Naive thymus-derived CD4-positive, alpha-beta T cell (primary cell): ENCODE results near the gene ADORA1. TPM values are rescaled to one million over a fixed set of nuclear protein-coding genes. Genes with fewer than 3 reads are reported as not detected.

Experiments used
- ATAC-seq: fragments of 150-1000 bp; cut with Tn5 transposase; 2 replicates; pipeline ENCODE4 v1.10.0; 2021; ENCODE audit warnings: mild to moderate bottlenecking, moderate library complexity
- CTCF ChIA-PET: fragments of 350-600 bp; sonication (Branson Sonifier 250); formaldehyde crosslinking; loops from one replicate; lab custom pipeline; 2021; ENCODE audit warnings: antibody characterized with exemption; lab: Charles Lee
- POLR2A ChIA-PET: fragments of 350-600 bp; sonication (Branson Sonifier 250); formaldehyde crosslinking; loops from one replicate; lab custom pipeline; 2021; ENCODE audit warnings: antibody characterized with exemption, inconsistent platforms; lab: Charles Lee
- DNase-seq, 9 donors: peaks; one replicate each; pipeline versions ENCODE4 v3.0.0 to v3.0.0-alpha.2; 2020 to 2022; ENCODE audit warnings: mixed read lengths in 1 of 9
- H3K27ac ChIP-seq: one replicate; pipeline ENCODE4 v1.7.0; 2013; ENCODE audit warnings: mild to moderate bottlenecking, low read depth, low read length, moderate library complexity
- H3K27me3 ChIP-seq, 2 donors: one replicate each; pipeline ENCODE4 v1.7.0; 2013; ENCODE audit warnings: low read length in 2 of 2, mild to moderate bottlenecking in 2 of 2, moderate library complexity in 2 of 2; ENCODE audit not compliant: control insufficient read depth in 2 of 2, insufficient read depth in 2 of 2
- H3K36me3 ChIP-seq, 3 experiments: 1 replicate in 2 of 3; 2 replicates in 1 of 3; pipeline ENCODE4 v1.7.0; 2013; ENCODE audit warnings: low read length in 3 of 3, mild to moderate bottlenecking in 3 of 3, moderate library complexity in 1 of 3; ENCODE audit not compliant: insufficient read depth in 3 of 3, control insufficient read depth in 2 of 3
- H3K4me1 ChIP-seq, 2 donors: one replicate each; pipeline ENCODE4 v1.7.0; 2013; ENCODE audit warnings: low read length in 2 of 2, mild to moderate bottlenecking in 2 of 2, moderate library complexity in 1 of 2; ENCODE audit not compliant: control insufficient read depth in 2 of 2, insufficient read depth in 2 of 2
- H3K4me3 ChIP-seq: 2 replicates; pipeline ENCODE4 v1.7.0; 2013; ENCODE audit warnings: mild to moderate bottlenecking, low read length
- H3K9me3 ChIP-seq, 3 experiments: 1 replicate in 2 of 3; 2 replicates in 1 of 3; pipeline ENCODE4 v1.7.0; 2013; ENCODE audit warnings: low read length in 3 of 3; ENCODE audit not compliant: control insufficient read depth in 2 of 3
- H3K27ac Mint-ChIP-seq, 9 donors: one replicate each; pipeline ENCODE4 v1.8.0; 2020 to 2022; ENCODE audit warnings: mixed read lengths in 9 of 9, mild to moderate bottlenecking in 8 of 9, moderate library complexity in 5 of 9, inconsistent platforms in 2 of 9
- H3K27me3 Mint-ChIP-seq, 5 donors: one replicate each; pipeline ENCODE4 v1.8.0; 2021 to 2022; ENCODE audit warnings: mixed read lengths in 5 of 5, mild to moderate bottlenecking in 1 of 5
- H3K36me3 Mint-ChIP-seq, 5 donors: one replicate each; pipeline ENCODE4 v1.8.0; 2020 to 2022; ENCODE audit warnings: mixed read lengths in 5 of 5, mild to moderate bottlenecking in 3 of 5, inconsistent platforms in 1 of 5
- H3K4me1 Mint-ChIP-seq, 7 donors: one replicate each; pipeline ENCODE4 v1.8.0; 2020 to 2022; ENCODE audit warnings: mixed read lengths in 7 of 7, mild to moderate bottlenecking in 3 of 7, inconsistent platforms in 1 of 7
- H3K4me3 Mint-ChIP-seq, 10 donors: one replicate each; pipeline ENCODE4 v1.8.0; 2020 to 2022; ENCODE audit warnings: mild to moderate bottlenecking in 10 of 10, mixed read lengths in 10 of 10, moderate library complexity in 6 of 10, inconsistent platforms in 2 of 10
- H3K9me3 Mint-ChIP-seq, 11 donors: one replicate each; pipeline ENCODE4 v1.8.0; 2020 to 2022; ENCODE audit warnings: mixed read lengths in 11 of 11, mild to moderate bottlenecking in 4 of 11, inconsistent platforms in 1 of 11, moderate library complexity in 1 of 11
- intact Hi-C, 2 donors: fragments of 100-400 bp; cut with micrococcal nuclease; formaldehyde crosslinking; loops; one replicate each; pipeline ENCODE4 v1.15.1; 2023
- polyA plus RNA-seq, 2 donors: library from polyadenylated mRNA; unstranded; fragments of 300-500 nt; fragmentation: Illumina TruSeq; gene quantifications; one replicate each; pipeline ENCODE4 v1.2.3, GENCODE V29; 2021
- total RNA-seq, 6 experiments: library from RNA in 5 of 6; stranded (reverse) in 5 of 6; gene quantifications; 1 replicate in 5 of 6; 2 replicates in 1 of 6; pipeline ENCODE4 v1.2.3 and lab custom pipeline; 2021 to 2026

Gene ADORA1
- total and polyA plus RNA-seq, 7 experiments from 2014 or later = 0.44 TPM; not detected in 6

GRCh38 chr1:203206129-203206687, 78.7 kb downstream of the ADORA1 start:
- CTCF ChIA-PET = interaction anchor here (0.5 kb wide), 1 partner anchor 324 kb away, joined by 3 read pairs; no protein-coding TSS in a partner anchor
- Mint-ChIP-seq H3K4me3 (no peak overlapping the region), H3K27me3 (peaks cover 0 to 31% (median 4%) of the 10 kb centered on the region in 5 donors), H3K9me3 (no peaks in the 10 kb centered on the region), H3K27ac (no peak overlapping the region), H3K4me1 (peaks cover 0 to 6% (median 0%) of the 10 kb centered on the region in 7 donors), H3K36me3 (no peaks in the 10 kb centered on the region)
- Histone ChIP-seq H3K9me3 (no peaks in the 10 kb centered on the region), H3K27ac (no peak overlapping the region), H3K4me3 (no peak overlapping the region), H3K27me3 (no peaks in the 10 kb centered on the region), H3K4me1 (no peaks in the 10 kb centered on the region), H3K36me3 (no peaks in the 10 kb centered on the region)
- intact Hi-C loops = no loop called here
- POLR2A ChIA-PET = no interaction called here
- DNase-seq = no peak
- no peak for ATAC-seq

DNA sequence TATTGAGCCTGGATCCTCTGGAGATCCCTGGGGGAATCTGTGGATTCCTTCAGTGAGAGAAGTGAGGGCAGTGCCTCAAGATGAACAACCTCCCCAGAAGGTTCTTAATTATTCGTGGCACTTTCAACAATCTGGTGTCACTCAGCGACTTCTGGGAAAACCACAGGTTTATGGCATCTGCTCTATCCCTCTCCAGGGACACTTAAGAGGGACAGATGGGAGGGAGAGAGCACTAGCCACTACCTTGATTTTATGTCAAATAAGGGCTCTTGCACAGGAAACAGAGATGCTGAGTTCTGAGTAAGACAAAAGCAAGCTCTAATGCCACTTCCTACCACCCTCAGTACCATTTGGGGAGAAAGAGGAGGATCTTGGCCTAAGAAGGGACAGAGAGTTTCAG, 80.2 kb downstream of the ADORA1 start:
- H3K9me3 Mint-ChIP-seq = no peaks in the 10 kb centered on the region
- ATAC-seq = no peak
- H3K27me3 Mint-ChIP-seq = peaks cover 0 to 27% (median 0%) of the 10 kb centered on the region in 5 donors
- no peaks in the 10 kb centered on the region for H3K36me3 Mint-ChIP-seq
- no peak for DNase-seq
- Histone ChIP-seq H3K27me3 (no peaks in the 10 kb centered on the region), H3K27ac (no peak overlapping the region), H3K36me3 (no peaks in the 10 kb centered on the region), H3K9me3 (no peaks in the 10 kb centered on the region), H3K4me1 (no peaks in the 10 kb centered on the region), H3K4me3 (no peak overlapping the region)
- no peaks in the 10 kb centered on the region for H3K4me1 Mint-ChIP-seq
- ChIA-PET CTCF (interaction anchor here (1.2 kb wide), 1 partner anchor 9 kb away, joined by 4 read pairs; no protein-coding TSS in a partner anchor), POLR2A (no interaction called here)
- intact Hi-C loops = no loop called here
- no peak overlapping the region for H3K27ac Mint-ChIP-seq
- H3K4me3 Mint-ChIP-seq = no peak overlapping the region

- no peaks in the 10 kb centered on the region for H3K9me3 ChIP-seq
- Mint-ChIP-seq H3K4me3 (no peak overlapping the region), H3K36me3 (no peaks in the 10 kb centered on the region), H3K27me3 (peaks cover 0 to 30% (median 0%) of the 10 kb centered on the region in 5 donors), H3K27ac (no peak overlapping the region), H3K9me3 (no peaks in the 10 kb centered on the region), H3K4me1 (no peaks in the 10 kb centered on the region)
- no peak overlapping the region for H3K27ac ChIP-seq
- intact Hi-C loops = no loop called here
- H3K27me3 ChIP-seq = no peaks in the 10 kb centered on the region
- no peak for DNase-seq
- ATAC-seq = no peak
- no peak overlapping the region for H3K4me3 ChIP-seq
- ChIA-PET POLR2A (no interaction called here), CTCF (interaction anchor here (0.6 to 1.2 kb wide), 2 partner anchors 9 to 35 kb away, joined by 4 to 5 read pairs; no protein-coding TSS in a partner anchor)
- no peaks in the 10 kb centered on the region for H3K4me1 ChIP-seq
- no peaks in the 10 kb centered on the region for H3K36me3 ChIP-seq
Measured at GRCh38 chr1:203208181-203208580, 80.7 kb downstream of the ADORA1 start.

DNA sequence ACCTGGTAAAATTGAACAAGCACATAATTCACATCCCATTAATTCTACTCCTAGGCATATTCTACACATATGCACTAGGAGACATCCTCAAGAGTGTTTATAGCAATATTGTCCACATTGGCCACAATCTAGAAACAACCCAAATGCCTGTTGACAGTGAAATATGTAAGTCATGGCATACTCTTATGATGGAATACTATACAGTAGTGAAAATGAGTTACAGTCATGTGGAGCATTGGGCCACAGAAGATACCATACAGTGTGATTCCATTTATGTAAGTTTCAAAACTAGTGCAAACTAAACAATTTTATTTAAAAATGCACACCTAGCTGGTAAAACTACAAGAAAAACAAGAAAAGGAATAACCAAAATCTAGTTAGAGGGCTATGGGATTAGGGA, 82.8 kb downstream of the ADORA1 start:
- ChIA-PET CTCF (no interaction called here), POLR2A (no interaction called here)
- peaks cover 0 to 31% (median 0%) of the 10 kb centered on the region in 5 donors for H3K27me3 Mint-ChIP-seq
- intact Hi-C loops = no loop called here
- Histone ChIP-seq H3K36me3 (no peaks in the 10 kb centered on the region), H3K4me3 (no peak overlapping the region), H3K4me1 (no peaks in the 10 kb centered on the region), H3K27ac (no peak overlapping the region), H3K9me3 (no peaks in the 10 kb centered on the region), H3K27me3 (no peaks in the 10 kb centered on the region)
- H3K4me1 Mint-ChIP-seq = peaks cover 0 to 6% (median 3%) of the 10 kb centered on the region in 7 donors
- H3K9me3 Mint-ChIP-seq = no peaks in the 10 kb centered on the region
- H3K27ac Mint-ChIP-seq = no peak overlapping the region
- ATAC-seq (no peak), DNase-seq (no peak)
- H3K36me3 Mint-ChIP-seq = no peaks in the 10 kb centered on the region
- H3K4me3 Mint-ChIP-seq = no peak overlapping the region

GRCh38 chr1:203210988-203211387, 83.5 kb downstream of the ADORA1 start:
- peaks cover 0 to 6% (median 3%) of the 10 kb centered on the region in 7 donors for H3K4me1 Mint-ChIP-seq
- DNase-seq (no peak), ATAC-seq (no peak)
- no peaks in the 10 kb centered on the region for H3K36me3 Mint-ChIP-seq
- no peak overlapping the region for H3K27ac Mint-ChIP-seq
- Histone ChIP-seq H3K36me3 (no peaks in the 10 kb centered on the region), H3K27ac (no peak overlapping the region), H3K27me3 (no peaks in the 10 kb centered on the region), H3K9me3 (no peaks in the 10 kb centered on the region), H3K4me1 (no peaks in the 10 kb centered on the region), H3K4me3 (no peak overlapping the region)
- intact Hi-C loops = no loop called here
- POLR2A ChIA-PET = no interaction called here
- CTCF ChIA-PET = interaction anchor here (1.7 kb wide), 1 partner anchor 172 kb away, joined by 4 read pairs; no protein-coding TSS in a partner anchor
- H3K27me3 Mint-ChIP-seq = peaks cover 0 to 31% (median 0%) of the 10 kb centered on the region in 5 donors
- H3K9me3 Mint-ChIP-seq = no peaks in the 10 kb centered on the region
- H3K4me3 Mint-ChIP-seq = no peak overlapping the region

- ATAC-seq (no peak), DNase-seq (no peak)
- Mint-ChIP-seq H3K4me1 (peaks cover 2 to 8% (median 6%) of the 10 kb centered on the region in 7 donors), H3K4me3 (no peak overlapping the region), H3K9me3 (no peaks in the 10 kb centered on the region), H3K36me3 (no peaks in the 10 kb centered on the region), H3K27ac (no peak overlapping the region), H3K27me3 (peaks cover 0 to 36% (median 7%) of the 10 kb centered on the region in 5 donors)
- H3K4me3 ChIP-seq = no peak overlapping the region
- H3K4me1 ChIP-seq = no peaks in the 10 kb centered on the region
- ChIA-PET CTCF (interaction anchor here (1.7 kb wide), 1 partner anchor 173 kb away, joined by 4 read pairs; no protein-coding TSS in a partner anchor), POLR2A (no interaction called here)
- H3K36me3 ChIP-seq = no peaks in the 10 kb centered on the region
- no peaks in the 10 kb centered on the region for H3K9me3 ChIP-seq
- H3K27me3 ChIP-seq = peaks cover 0 to 3% of the 10 kb centered on the region in 2 donors
- intact Hi-C loops = no loop called here
- H3K27ac ChIP-seq = no peak overlapping the region
Measured at GRCh38 chr1:203211812-203212211, 84.3 kb downstream of the ADORA1 start.

DNA sequence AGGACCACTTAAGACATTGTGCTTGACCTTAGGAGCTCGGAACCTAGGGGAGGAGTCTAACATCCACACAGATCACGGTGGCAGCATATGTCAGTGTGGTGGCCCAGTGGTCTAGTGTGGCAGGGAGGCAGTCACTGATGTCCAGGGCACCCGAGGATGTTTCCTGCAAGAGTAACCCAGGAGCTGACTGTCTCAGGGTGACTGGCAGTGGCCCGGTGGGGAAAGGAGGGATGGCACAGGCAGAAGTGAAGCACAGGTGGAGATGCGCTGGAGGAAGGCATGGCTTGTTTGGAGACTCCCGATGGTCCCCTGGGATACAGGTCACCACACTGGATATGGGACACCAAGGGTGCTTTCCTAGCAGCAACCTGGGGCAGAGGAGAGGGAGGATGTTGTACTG, 85.6 kb downstream of the ADORA1 start:
- no peaks in the 10 kb centered on the region for H3K9me3 Mint-ChIP-seq
- Histone ChIP-seq H3K27me3 (peaks cover 0 to 3% of the 10 kb centered on the region in 2 donors), H3K36me3 (no peaks in the 10 kb centered on the region), H3K27ac (no peak overlapping the region), H3K4me1 (no peaks in the 10 kb centered on the region), H3K4me3 (no peak overlapping the region), H3K9me3 (no peaks in the 10 kb centered on the region)
- ChIA-PET POLR2A (no interaction called here), CTCF (no interaction called here)
- peaks cover 0 to 34% (median 10%) of the 10 kb centered on the region in 5 donors for H3K27me3 Mint-ChIP-seq
- no peak overlapping the region for H3K4me3 Mint-ChIP-seq
- no peak overlapping the region for H3K27ac Mint-ChIP-seq
- ATAC-seq = no peak
- no peak for DNase-seq
- H3K36me3 Mint-ChIP-seq = no peaks in the 10 kb centered on the region
- peaks cover 2 to 8% (median 6%) of the 10 kb centered on the region in 7 donors for H3K4me1 Mint-ChIP-seq
- intact Hi-C loops = no loop called here
